ENCODE measurements around the gene EYA2.

DNA sequence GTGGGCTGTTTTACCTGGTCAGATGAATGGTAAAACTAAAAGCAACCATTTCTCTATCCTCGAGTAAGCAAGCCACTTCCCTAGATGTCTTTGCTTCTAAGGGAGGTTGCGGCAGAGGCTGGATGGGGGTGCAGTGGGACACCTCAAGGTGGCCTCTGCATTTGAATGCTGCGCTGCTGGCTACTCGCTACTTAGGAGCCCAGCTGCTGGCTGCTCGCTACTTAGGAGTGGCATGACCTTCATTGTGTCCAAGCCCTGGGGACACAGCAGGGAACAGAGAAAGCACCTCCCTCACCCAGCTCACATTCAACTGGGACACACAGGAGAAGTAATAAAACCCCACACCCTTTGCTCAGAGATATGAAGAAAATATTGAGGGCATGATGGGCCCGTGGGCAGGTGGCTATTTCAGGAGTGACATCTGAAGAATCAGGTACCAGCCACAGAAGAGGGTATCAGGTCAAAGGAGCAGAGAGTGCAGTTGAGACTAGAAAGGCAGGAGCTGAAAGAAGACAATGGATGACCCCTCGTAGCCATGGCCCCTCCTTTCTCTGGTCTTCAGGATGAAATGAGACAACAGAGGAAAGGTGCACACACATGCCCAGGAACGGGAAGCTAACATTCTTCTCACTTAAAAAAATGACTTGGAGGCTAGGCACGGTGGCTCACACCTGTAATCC lies 312.5 kb downstream of the EYA2 start:
- TF ChIP-seq, protein P1, sequence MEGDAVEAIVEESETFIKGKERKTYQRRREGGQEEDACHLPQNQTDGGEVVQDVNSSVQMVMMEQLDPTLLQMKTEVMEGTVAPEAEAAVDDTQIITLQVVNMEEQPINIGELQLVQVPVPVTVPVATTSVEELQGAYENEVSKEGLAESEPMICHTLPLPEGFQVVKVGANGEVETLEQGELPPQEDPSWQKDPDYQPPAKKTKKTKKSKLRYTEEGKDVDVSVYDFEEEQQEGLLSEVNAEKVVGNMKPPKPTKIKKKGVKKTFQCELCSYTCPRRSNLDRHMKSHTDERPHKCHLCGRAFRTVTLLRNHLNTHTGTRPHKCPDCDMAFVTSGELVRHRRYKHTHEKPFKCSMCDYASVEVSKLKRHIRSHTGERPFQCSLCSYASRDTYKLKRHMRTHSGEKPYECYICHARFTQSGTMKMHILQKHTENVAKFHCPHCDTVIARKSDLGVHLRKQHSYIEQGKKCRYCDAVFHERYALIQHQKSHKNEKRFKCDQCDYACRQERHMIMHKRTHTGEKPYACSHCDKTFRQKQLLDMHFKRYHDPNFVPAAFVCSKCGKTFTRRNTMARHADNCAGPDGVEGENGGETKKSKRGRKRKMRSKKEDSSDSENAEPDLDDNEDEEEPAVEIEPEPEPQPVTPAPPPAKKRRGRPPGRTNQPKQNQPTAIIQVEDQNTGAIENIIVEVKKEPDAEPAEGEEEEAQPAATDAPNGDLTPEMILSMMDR (conservative IDR thresholded peaks at IDR 0.05; ENCODE audit: low read depth, low read length), result no peak
- TF ChIP-seq EZH2 (IDR thresholded peaks at IDR 0.05; ENCODE audit: low read length, unreplicated experiment) (no peak), EZH2phosphoT487 (IDR thresholded peaks at IDR 0.05; ENCODE audit: borderline replicate concordance, low read length) (no peak)
